Inflammatory macrophage treated with lipopolysaccharide for 4 hours (primary cell): Measurements from ENCODE around the gene TRIM45.
"Not testable (repeated sequence)": the region's sequence is repeated elsewhere in the genome, so short reads cannot be mapped to it uniquely, and the experiment has no call there.

Source experiments
- DNase-seq: peaks from one replicate; pipeline ENCODE4 v3.0.0-alpha.2; 2020

TRIM45 gene

DNA sequence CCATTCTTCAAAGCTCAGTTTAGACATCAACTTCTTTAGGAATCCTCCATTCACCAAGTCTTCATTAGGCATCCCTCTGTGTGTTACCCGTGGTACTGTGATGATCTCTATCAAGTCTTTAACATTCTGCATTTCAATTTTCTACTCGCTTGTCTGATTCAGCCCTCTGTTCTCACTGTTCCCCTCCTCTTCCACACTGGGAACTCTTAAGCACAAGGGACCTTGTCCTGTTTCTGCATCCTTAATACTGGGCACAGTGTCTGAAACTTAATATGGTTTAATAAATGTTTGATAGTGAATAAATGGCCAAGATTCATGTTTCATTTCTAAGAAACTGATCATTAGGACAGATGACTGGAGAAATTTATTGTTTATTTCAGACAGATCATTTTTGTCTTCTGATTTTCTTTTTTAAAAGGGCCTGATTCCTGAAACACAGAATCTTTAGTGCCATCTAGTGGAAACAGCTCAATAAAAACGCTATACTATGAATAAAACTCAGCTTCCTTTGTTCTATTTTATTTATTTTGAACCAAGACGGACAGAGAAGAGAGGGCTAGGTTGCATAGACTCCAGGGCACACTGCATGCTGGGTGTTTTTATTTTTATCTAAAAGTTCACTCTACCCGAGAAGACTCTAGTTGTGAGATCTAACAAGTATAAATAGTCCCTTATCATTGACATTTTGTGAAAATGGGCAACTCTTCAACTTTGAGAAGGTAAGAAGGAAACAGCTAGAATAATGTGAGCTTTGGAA is 7.0 kb upstream of the TRIM45 start:
- DNase-seq = peak; percentile 38

DNA sequence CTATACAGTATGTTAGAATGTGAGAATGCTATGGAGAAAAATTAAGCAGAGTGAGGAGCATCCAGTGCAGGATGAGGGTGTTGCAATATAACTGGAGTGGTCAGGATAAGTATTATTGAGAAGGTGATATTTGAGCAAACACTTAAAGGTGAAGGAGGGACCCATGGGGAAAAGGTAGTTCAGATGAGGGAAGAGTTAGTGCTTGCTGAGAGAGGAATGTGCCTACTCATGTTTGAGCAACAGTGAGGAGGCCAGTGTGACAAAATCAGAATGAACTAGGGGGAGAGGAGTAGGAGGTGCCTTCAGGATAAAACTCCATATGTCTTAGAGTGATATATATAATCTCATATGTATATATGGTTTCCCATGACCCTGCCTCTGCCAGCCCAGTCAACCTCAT is 6.2 kb upstream of the TRIM45 start:
- no peak for DNase-seq

DNA sequence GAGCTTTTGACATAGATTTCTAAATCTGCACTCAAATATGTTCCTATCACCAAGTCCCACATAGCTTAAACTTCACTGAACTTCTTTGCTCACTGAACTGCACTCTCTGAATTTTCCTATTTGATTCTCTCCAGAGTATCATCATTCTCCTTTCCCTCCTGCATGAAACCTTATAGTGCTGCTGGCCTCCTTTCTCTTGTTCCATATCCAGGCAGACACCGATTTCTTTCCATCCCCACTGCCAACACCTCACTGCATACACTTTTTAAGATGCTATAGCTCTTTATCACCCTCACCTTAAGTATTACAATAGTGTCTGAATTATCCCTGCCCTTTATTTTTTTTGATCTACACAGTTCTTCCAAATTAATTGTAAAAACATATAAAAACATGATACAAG is 3.1 kb upstream of the TRIM45 start:
- no peak for DNase-seq

DNA sequence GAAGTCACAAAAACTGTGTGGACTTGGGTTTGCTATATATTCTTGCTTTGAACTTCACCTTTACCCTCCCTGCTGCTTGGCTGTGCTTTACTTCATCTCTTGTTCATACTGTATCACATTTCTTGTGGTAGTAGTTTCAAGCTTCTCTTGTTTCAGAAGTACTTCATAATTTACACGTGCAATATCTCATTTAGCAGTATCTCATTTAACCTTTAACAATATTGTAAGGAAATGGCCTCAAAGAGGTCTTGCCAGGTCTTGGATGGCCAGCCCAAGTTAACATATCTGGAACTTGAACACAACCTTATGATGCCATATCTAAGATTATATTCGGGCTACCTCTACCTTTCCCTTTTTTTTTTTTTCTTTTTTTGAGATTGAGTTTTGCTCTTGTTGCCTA is 1.7 kb upstream of the TRIM45 start:
- no peak for DNase-seq

- DNase-seq = no peak
Measured at GRCh38 chr1:117122330-117123025, 929 bp upstream of the TRIM45 start.

DNA sequence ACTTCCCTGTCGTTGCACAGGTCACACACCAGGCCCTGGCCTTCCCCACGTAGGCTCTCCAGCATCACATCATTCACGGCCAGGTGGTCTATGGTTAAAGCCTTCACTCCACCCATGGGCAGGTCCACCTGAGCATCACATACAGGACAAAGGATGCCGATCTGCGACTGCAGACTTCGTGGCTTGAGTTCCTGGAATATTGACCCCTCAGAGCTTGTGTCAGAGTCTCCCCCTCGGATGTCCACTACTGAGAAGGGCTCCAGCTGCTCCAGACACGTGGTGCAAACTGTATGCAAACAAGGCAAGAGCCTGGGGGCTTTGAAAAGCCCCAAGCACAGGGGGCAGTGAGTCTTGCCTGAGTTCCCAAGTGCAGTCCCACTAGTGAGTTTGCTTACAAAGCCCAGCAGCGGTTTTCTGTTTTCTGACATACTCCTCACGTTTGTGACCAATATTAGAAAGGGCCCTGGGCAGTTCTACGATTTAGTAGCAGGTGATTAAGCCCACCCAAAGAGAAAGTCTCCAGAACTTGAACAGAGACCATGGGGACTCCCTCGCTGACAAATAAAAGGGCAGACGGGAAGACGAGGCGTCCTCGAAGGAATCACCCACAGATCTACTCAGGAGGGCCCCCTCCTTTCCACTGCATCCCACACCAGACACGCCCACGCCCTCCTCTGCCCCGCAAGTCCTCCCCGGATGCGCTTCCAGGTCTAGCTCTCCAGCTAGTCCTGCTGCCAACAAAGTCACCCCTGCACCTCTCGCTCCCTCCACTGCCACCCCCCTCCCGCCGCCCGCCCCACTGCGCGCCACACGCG is 568 bp downstream of the TRIM45 start:
- DNase-seq = no peak

DNA sequence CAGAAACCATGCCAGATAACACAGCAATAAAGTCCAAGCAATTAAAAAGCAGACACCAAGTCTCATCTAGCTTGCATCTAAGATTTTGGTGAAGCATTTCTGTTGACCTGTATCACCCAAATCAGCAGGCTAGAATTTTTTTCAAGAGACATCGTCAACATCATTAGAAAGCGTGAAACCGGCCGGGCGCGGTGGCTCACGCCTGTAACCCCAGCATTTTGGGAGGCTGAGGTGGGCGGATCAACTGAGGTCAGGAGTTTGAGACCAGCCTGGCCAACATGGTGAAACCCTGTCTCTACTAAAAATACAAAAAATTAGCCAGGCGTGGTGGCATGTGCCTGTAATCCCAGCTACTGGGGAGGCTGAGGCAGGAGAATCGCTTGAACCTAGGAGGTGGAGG is 2.4 kb downstream of the TRIM45 start:
- not testable (repeated sequence) for DNase-seq

- no peak for DNase-seq
Measured at GRCh38 chr1:117118137-117118536, 3.4 kb downstream of the TRIM45 start.

DNA sequence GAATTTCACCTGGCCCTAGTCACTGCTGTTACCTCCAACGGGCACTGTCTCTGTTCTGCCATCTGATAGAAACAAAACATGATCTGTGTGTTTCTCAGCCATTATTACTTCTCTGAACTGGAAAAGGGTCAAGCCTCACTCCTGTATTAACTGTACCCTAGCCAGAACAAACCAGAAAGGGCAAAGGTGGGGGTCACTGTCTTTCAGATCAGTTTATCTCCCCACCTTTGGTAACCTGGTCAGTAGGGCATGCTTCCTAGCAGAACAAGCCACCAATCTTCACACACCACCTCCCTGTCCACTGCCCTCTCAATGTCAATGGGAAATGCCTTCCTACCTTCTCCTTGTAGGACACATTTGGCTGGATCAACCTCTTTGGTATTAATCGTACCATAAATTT is 3.9 kb downstream of the TRIM45 start:
- DNase-seq = no peak

DNA sequence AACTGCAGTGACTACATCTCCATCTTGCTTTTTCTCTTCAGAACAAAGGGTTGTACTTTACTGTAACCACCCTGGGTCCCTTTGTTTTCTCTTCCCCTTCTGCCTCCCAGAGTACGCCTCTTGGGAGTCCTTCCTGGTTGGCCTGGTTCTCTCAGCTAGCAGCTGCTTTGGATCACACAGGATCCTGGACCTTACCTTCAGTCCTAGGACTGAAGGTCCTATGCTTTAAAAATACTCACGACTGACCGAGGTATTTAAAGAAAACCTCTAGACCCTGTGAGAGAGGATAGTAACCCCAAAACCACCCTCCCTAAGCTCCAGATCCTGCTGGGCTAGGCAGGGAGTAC is 4.8 kb downstream of the TRIM45 start:
- DNase-seq = no peak

DNA sequence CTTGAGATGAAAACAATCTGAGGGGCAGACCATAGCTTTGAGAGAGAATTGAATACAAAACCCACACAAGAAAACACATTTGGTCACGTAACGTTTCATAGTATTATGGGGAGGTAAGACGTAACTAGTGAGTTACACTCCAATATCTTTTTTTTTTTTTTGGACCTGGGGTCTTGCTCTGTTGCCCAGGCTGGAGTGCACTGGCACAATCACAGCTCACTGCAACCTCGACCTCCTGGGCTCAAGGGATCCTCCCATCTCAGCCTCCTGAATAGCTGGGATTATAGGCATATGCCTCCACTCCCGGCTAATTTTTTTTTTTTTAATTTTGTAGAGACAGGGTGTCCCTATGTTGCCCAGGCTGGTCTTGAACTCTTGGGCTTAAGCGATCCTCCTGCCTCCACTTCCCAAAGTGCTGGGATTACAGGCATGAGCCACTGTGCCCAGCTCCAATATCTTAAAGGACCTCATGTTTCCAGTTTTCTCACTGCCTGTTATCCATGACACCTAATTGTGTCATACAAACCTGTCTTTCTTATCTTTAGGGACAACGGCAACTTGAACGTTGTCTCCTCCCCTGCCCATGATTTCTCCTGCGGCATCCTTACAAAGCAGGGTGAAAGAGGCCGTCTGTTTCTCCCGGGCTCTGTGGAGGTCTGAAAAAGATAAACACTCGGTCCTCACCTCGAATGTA is 5.3 kb downstream of the TRIM45 start:
- no peak for DNase-seq

DNA sequence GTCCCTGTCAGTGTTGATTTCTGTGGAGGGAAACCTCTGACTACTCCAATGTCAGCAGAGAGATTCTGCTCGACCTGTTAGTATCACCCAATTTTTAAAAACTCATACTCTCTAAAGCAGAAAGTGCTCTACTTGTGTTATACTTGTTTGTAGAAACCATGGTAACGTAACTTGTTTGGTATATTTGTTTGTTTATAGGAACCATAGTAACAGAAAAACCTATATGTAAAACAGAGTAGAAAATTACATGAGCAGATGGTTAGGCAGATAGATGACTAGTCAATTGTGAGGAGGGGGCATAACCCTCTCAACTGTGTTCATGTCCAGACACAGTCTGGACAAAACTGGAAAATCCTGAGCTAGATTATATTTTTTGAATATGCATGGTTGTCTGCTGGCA is 6.7 kb downstream of the TRIM45 start:
- DNase-seq = no peak

GRCh38 chr1:117113199-117113598 is 8.3 kb downstream of the TRIM45 start:
- DNase-seq = no peak

DNA sequence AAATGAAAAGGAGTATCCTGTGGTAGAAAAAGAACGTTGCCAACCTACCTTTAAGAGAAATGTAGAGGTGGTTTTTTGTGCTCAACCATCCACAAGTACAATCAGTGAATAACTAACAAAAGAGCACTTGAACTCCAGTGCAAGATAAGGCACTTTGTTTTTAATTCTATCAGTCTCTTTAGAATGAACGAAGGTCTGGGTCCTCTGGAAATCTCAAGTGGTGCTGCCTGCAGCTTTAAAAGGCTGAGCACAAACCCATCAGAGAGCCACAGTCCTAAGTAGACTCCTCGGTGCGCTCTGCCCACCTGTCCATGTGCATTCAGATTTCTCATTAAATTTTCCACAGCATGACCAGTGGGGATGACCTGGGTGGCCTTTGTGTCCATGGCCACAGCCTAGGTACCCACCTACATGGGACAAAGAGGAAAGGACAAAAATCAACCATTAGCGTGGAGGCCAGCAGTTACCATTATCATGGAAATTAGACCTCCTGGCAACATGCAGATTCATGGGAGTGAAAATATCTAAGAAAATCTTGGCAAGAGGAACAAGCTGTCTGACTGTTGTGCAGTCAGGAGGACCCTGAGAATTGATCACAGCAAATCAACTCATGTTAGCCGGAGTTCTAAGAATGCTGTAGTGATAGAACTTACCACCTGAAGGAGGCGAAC is 9.4 kb downstream of the TRIM45 start:
- no peak for DNase-seq

DNA sequence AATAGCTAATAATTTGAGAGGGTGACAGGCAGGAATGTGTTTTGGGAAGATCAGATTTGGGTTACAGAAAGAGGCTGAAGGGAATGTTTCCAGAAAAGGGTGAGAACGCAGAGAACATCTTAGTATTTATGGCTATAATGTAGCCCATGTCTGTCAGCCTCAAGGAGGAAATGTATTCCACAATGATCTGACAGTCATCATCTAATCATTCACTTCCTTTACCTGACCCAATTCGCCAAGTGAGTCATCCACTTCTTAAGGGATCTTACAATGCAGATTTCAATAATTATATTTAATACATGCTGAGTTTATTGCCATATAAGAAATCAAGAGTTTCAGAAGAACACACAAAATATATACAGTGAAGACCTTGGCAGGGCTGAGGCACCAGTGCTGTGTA is 10.8 kb downstream of the TRIM45 start:
- no peak for DNase-seq

DNA sequence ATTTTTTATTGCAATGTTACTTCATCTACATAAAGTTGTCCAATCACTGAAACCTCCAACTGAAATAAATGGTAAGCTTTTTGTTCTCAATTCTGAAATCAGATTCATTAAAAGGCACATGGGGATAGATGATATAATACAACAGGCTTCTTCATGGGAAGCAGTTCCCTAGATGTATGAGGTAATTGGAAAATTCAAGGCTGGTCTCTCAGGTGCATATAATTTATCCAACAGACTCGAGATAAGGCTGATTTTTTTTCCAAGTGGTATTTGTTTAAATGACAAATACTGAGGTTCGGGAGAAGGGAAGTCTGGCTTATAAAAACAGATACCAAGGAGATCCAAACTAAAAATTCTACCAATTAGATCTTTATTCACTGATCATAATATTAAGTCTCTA is 14.2 kb downstream of the TRIM45 start:
- no peak for DNase-seq

DNA sequence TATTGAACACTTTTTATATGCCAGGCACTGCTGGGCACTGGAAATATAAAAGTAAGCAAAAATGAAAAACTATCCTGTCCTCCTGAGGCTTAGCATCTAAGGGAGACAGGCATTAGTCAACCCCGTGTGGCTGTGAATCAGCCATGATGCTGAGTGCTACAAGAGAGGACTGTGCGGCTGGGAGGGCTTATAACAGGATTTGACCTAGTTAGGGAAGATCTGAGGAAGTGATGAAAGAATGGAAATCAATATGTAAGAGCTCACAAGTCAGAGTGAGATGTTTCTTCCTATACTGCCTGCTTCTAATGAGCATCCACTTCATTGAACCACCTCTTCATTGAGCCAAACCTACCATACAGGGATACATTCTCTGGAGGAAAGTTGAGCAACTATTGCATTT is 15.1 kb downstream of the TRIM45 start:
- peak; percentile 10 for DNase-seq

DNA sequence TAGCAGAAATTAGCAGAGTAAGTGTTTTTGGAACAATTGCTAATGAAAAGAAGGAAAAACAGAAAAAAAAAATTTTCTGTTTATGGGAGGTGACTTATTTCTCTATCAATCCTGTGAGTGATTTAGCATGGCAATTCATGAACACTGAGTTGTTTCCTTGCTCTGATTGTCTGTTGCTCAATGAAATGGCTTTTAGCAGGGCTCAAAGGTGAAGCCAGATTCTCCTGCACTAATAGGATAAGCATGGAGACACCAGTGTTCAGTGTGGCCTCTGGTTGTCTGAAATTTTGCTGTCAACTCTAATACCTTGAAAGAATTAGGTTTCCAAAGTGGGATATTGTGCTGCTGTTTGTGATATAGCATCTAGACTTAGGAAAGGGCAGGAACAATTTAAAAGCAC is 15.8 kb downstream of the TRIM45 start:
- DNase-seq = no peak

- no peak for DNase-seq
Measured at GRCh38 chr1:117104986-117105385, 16.6 kb downstream of the TRIM45 start.

GRCh38 chr1:117101858-117102257 is 19.7 kb downstream of the TRIM45 start:
- DNase-seq = not testable (repeated sequence)

GRCh38 chr1:117101334-117101733 is 20.2 kb downstream of the TRIM45 start:
- no peak for DNase-seq

DNA sequence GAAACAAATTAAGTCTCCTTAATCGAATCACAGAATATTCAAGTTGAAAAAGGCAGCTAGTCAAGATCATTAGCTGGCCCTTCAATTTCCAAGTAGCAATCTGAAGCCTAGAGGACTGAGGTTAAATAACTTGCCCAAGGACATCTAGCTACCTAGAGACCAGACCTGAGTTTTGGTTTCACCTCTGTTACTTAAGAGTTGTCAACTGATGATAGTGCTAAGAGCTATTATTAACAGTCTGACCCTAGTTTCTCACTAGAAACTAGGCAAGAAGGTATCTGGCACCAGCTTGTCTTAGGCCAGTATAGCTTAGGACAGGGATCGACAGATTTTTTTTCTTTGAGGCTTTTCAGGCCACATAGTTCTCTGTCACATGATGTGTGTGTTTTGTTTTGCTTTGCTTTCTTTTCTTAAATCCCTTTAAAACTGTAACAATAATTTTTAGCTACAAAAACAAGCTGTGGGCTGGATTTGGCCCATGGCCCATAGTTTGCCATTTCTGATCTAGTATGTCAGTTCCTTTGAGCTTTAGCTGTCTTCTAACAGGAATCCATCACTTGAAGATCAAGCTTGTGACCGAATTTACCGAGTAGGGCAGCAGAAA is 23.2 kb downstream of the TRIM45 start:
- DNase-seq = no peak
